ENCODE measurements around the gene CD82.
"Not testable (repeated sequence)": the region's sequence is repeated elsewhere in the genome, so short reads cannot be mapped to it uniquely, and the experiment has no call there.

CD82 gene

DNA sequence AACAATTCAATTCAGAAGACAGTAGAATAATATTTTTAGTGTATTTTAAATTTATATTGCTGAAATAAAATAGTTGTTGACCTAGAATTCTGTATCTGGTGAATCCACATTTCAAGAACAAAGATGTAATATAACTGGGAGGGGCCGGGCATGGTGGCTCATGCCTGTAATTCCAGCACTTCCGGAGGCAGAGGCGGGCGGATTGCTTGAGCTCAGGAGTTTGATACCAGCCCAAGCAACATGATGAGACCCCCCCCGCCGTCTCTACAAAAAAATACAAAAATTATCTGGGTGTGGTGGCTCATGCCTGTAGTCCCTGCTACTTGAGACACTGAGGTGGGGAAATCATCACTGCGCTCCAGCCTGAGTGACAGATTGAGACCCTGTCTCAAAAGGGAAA lies 72.6 kb downstream of the CD82 start:
- no peak for DNase-seq

DNA sequence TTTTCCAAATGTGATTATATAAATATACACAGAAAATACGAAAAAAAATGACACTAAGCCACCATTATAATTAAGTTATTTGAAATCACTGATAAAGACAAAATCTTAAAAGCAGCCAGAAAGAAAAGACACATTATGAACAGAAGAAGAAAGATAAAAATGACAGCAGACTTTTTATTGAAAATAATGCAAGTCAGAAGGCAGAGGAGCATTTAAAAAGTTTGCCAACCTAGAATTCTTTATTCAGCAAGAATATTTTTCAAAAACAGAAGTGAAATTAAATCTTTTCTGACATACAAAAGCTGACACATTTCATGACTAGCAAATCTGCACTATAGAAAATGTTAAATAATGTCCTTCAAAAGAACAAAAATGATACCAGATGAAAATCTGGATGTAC lies 77.8 kb downstream of the CD82 start:
- DNase-seq, result no peak

DNA sequence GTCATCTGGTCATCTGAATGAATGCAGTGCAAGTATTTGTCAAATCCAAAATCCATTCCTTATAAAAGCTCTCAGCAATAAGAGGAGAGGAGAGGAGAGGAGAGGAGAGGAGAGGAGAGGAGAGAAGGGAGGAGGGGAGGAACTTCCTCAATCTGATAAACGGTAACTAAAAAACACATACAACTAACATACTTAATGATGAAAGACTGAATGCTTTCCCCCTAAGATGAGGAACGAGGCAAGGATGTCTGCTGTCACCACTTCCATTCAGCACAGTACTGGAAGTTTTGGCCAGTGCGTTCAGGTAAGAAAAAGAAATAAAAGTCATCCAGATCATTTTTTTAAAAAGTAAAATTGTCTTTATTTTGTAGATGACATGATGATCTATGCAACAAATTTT lies 80.4 kb downstream of the CD82 start:
- no peak for DNase-seq

DNA sequence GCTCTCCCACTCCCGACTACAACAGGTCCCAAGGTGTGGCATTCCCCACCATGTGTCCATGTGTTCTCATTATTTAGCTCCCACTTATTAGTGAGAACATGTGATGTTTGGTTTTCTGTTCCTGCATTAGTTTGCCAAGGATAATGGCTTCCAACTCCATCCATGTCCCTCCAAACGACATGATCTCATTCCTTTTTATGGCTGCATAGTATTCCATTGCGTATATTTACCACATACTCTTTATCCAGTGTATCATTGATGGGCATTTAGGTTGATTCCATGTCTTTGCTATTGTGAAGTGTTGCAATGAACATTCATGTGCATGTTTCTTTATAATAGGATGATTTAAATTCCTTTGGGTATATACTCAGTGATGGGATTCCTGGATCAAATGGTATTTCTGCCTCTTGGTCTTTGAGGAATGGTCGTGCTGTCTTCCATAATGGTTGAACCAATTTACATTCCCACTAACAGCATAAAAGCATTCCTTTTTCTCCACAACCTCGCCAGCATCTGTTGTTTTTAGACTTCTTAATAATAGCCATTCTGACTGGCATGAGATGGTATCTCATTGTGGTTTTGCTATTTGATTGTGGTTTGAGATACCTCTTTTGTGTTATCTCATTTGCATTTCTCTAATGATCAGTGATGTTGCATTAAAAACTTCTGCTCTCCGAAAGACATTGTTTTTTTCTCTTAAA lies 81.9 kb downstream of the CD82 start:
- DNase-seq, result not testable (repeated sequence)

DNA sequence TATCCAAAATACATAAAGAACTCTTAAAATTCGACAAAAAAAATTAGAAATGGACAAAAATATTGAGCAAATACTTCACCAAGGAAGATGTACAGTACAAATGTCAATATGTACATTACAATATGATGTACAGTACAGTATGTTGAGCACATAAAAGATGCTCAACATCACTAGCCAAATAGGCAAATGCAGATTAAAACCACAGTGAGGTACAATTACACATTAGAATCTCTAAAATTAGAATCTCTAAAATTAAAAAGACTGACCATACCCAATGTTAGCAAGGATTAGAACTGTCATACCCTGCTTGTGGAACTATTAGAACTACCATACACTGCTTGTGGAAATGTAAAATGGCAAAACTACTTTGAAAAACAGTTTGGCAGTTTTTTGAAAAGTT lies 82.6 kb downstream of the CD82 start:
- no peak for DNase-seq

DNA sequence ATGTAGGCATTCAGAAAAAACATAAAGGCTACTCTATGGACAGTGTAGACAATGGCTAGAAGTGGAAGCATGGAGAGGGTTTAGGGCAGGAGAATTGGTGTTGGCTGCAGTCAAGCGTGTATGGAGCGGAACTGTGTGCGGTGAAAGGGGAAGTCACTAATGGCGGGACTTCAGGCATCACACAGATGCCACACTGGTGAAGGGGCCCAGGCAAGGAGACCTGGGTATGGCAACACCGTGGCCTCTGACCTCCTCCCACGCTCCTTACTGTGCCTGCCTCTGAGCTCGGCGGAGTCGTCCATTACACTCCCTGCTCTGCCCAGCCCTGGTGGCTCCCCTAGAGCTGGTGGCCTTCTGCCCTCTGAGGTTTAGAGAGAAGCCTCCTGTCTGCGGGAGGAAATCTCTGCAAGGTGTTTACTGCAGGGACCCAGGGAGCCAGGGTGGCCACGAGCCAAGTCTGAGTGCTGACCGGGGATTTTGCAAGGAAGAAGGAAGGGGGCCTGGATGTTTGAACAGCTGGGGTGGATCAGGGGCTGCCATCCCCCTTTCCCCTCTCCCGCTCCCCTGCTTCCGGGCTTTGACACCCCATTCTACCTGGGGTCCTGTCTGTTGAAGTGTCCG lies 86.2 kb downstream of the CD82 start:
- DNase-seq, result no peak

DNA sequence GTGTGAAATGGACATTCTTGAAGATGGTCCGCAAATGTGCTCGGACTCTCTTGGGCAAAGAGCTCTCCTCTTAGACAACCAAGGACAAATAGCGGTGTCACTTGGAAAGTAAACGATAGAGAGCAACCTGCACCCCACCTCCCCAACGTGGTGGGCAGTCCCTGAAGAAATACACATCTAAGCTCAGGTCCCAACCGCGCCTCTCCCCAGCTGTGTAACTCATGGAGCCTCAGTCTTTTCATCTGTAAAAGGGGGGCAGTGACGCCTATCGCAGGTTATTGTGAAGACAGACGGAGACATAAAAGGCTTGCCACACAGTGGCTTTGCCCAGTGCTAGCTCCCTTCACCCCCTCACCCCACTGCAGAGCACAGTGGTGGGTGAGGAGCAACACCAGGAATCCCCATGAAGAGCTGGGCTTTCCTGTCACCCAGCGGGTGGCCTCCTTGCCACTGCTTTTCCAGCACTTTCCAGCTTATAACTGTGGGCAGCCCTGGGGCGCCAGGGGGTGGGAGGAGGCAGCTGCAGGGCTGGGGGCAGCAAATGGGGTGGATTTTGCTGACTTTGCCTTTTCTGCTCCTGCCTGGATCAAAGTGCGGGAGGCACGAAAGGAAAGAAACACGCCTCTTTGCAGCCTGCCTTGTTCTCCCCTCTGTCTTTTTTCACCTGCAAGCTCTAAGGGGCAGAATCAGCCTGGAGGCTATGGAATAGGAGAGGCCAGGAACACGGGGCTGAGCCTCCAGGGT lies 87.6 kb downstream of the CD82 start:
- no peak for DNase-seq

DNA sequence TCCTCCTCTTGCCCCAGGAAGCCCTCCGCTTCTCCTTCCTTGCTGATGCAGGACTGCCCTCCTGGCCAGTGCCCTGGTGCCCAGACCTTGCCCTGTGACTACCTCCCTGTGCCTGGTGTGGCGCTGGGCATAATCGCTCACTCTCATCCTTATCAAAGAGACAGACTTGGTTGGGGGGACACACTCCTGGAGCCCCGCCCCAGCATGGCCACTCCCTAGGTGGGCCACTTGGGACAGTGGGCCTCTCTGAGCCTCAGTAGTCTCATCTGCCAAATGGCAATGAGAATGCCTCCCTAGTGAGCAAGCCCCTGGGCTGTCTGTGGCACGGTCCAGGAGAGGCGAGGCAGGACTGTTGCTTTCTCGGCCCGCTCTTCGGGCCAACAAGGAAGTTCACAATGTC lies 88.6 kb downstream of the CD82 start:
- no peak for DNase-seq

DNA sequence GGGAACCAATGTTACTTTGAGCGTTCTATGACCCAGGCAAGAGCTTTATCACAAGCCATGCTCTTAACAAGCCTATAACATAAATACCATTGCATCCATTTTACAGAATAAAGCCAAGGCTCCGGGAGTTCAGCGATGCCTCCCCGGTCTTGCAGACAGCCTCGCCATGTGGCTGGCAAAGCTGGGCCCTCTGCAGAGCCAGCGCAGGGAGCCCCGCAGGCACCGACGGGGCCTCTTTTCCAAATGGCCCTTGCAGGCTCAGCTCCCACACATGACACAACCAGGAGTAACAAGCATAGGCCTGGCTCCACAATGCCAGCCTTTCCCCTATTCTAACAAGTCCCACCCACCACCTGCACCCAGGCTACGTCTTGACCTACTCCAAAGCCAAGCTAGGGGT lies 89.1 kb downstream of the CD82 start:
- no peak for DNase-seq

DNA sequence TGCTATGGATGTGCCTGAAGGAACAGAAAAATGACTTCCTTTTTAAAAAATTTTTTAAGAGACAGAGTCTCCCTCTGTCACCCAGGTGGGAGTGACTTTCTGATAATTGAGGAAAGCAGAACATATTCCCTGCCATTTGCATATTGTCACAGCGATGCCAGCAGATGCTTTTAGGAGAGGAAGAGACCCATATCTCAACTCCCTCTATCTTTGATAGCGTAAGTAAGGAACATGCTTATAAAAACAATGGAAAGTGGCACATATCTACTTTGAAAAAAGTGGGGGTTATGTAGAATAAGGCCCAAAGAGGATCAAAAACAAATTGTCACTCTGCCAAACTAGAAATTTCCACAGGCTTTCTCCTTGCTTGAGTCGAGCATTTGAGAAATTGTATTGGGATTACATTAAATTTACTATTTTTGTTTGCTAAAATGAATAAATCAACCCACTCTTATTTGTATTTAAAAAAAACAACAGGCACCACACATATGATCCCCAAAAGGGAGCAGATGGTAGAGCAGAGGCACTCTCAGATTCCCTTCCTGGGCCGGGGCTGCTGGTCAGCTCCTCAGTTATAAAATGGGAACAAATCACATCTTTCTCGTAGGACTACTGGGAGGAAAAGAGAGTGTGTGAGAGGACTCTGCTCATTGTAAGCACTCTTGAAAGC lies 92.5 kb downstream of the CD82 start:
- DNase-seq, result no peak

DNA sequence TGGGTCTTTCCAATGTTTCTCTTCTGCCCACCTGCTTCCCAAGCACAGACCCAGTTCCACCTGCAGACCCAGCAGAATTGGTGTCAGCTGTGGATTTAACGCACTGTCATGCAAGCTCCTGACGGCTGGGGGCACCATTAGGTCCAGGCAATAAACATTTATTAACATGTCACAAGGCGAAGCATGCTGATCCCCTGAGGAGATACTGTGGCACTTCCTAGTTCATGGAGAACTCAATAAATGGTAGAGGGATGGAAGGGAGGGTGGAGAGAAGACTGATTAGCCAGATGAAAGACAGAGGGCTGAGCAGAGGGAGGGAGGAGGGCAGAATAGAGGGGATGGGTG lies 93.0 kb downstream of the CD82 start:
- peak; percentile 35 for DNase-seq

DNA sequence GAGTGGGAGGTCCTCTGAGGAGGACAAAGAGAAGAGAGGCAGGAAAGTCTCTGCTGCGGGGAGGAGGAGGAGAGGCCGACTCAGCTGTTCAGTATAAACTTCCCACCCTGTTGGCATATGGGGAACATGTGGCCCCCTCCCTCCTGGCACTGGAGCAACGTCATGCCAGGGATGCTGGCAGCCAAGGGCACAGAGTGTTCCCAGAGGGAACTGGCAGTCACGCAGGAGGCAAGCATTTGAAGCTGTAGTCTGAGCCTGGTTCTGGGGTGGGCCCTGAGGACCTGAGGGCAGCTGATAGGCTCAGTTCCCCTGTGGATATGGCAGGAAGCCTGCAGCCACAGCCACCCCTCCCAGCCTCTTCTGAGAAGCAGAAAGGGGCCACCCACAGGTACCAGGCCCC lies 94.2 kb downstream of the CD82 start:
- DNase-seq, result no peak

DNA sequence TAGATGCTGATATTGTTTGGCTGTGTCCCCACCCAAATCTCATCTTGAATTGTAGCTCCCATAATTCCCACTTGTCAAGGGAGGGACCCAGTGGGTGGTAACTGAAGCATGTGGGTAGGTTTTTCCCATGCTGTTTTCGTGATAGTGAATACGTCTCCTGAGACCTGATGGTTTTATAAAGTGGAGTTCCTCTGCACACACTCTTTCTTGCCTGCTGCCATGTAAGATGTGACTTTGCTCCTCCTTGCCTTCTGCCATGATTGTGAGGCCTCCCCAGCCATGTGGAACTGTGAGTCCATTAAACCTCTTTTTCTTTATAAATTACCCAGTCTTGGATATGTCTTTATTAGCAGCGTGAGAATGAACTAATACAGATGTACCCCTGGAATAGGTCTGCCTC lies 95.1 kb downstream of the CD82 start:
- not testable (repeated sequence) for DNase-seq

DNA sequence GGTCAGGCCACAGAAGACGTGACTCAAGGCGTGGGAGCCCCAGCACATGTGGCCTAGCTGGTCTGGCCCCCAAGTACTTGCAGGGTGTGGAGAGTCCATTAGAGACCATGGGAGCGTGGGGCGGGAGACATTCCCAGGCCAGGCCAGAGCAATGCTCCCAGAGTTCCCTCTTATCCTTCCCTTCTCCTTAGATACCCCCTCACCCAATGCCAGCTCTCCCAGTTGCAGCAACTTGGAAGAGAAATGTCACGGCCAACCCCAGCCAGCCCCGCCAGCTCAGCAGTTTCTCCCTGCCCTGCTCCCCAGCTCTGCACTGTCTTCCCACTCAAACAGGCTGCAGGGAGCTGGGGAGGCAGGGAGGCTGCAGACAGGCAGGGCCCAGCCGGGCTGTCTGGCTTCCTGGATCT lies 95.9 kb downstream of the CD82 start:
- no peak for DNase-seq
